HG03159 (cell line): Measurements from ENCODE around the gene TAAR5.
"Not testable (repeated sequence)": the region's sequence is repeated elsewhere in the genome, so short reads cannot be mapped to it uniquely, and the experiment has no call there.

ENCODE experiments used
- ATAC-seq: cut with Tn5 transposase; IDR thresholded peaks from one replicate; pipeline ENCODE4 v1.9.1; 2021; ENCODE audit warnings: mild to moderate bottlenecking, moderate library complexity; ENCODE audit not compliant: unreplicated experiment

Gene TAAR5

GRCh38 chr6:132571774-132572173 lies 17.8 kb downstream of the TAAR5 start:
- ATAC-seq: no peak

- ATAC-seq: no peak
Observed at GRCh38 chr6:132570221-132570777, 19.2 kb downstream of the TAAR5 start, which contains the start of gene TAAR6. Gene TAAR6, plus strand, starts transcription at chr6:132570322. Its CDS starts 0 bp downstream, at chr6:132570322.

- ATAC-seq: no peak
Observed at GRCh38 chr6:132569170-132569569, 20.4 kb downstream of the TAAR5 start.

GRCh38 chr6:132568611-132569010 lies 20.9 kb downstream of the TAAR5 start:
- no peak for ATAC-seq

- ATAC-seq: no peak
Observed at GRCh38 chr6:132567566-132567965, 22.0 kb downstream of the TAAR5 start.

GRCh38 chr6:132566404-132566803 lies 23.1 kb downstream of the TAAR5 start:
- no peak for ATAC-seq

- ATAC-seq: not testable (repeated sequence)
Observed at GRCh38 chr6:132560087-132560486, 29.5 kb downstream of the TAAR5 start.

- no peak for ATAC-seq
Observed at GRCh38 chr6:132552372-132552771, 37.2 kb downstream of the TAAR5 start, which contains the start of gene TAAR8. Gene TAAR8, plus strand, starts transcription at chr6:132552672. Its CDS starts 21 bp downstream, at chr6:132552693.

GRCh38 chr6:132551214-132551613 lies 38.3 kb downstream of the TAAR5 start:
- no peak for ATAC-seq

GRCh38 chr6:132548746-132549463 lies 40.6 kb downstream of the TAAR5 start:
- ATAC-seq: no peak

- ATAC-seq: no peak
Observed at GRCh38 chr6:132544826-132545225, 44.7 kb downstream of the TAAR5 start.
